A204.1 (cell line): ENCODE results near the gene ZNF462.
"Not testable (repeated sequence)": the region's sequence is repeated elsewhere in the genome, so short reads cannot be mapped to it uniquely, and the experiment has no call there.

Experiments
- FAIRE-seq: peaks from 2 replicates; lab custom pipeline; 2012; peaks lifted over from hg19 to GRCh38; lab: Jason Lieb, UNC

The ZNF462 gene

GRCh38 chr9:106862821-106863720 lies at the start of gene ZNF462:
Gene ZNF462, plus strand, starts transcription at chr9:106863166. Its CDS starts 60,218 bp downstream, at chr9:106923384.
- FAIRE-seq: no peak

GRCh38 chr9:106816524-106816923 lies 46.4 kb upstream of the ZNF462 start:
- FAIRE-seq: no peak

GRCh38 chr9:106818034-106818433 lies 44.9 kb upstream of the ZNF462 start:
- FAIRE-seq: no peak

- FAIRE-seq: no peak
These were observed 42.1 kb upstream of the ZNF462 start for GRCh38 chr9:106820866-106821265.

- no peak for FAIRE-seq
These were observed 34.9 kb upstream of the ZNF462 start for GRCh38 chr9:106828070-106828469.

- no peak for FAIRE-seq
These were observed 34.0 kb upstream of the ZNF462 start for GRCh38 chr9:106828965-106829364.

GRCh38 chr9:106829666-106830408 lies 33.1 kb upstream of the ZNF462 start:
- FAIRE-seq: no peak

GRCh38 chr9:106830527-106831150 lies 32.3 kb upstream of the ZNF462 start:
- FAIRE-seq: no peak

- no peak for FAIRE-seq
These were observed 28.1 kb upstream of the ZNF462 start for GRCh38 chr9:106834888-106835287.

- no peak for FAIRE-seq
These were observed 27.1 kb upstream of the ZNF462 start for GRCh38 chr9:106835840-106836239.

- FAIRE-seq: no peak
These were observed 19.6 kb upstream of the ZNF462 start for GRCh38 chr9:106843371-106843770.

GRCh38 chr9:106846307-106846706 lies 16.7 kb upstream of the ZNF462 start:
- FAIRE-seq: no peak

GRCh38 chr9:106846857-106847256 lies 16.1 kb upstream of the ZNF462 start:
- FAIRE-seq: no peak

- not testable (repeated sequence) for FAIRE-seq
These were observed 11.3 kb upstream of the ZNF462 start for GRCh38 chr9:106851640-106852039.

GRCh38 chr9:106857811-106858470 lies 5.0 kb upstream of the ZNF462 start:
- FAIRE-seq: no peak

GRCh38 chr9:106859957-106860720 lies 2.8 kb upstream of the ZNF462 start:
- FAIRE-seq: no peak

- no peak for FAIRE-seq
These were observed 2.0 kb upstream of the ZNF462 start for GRCh38 chr9:106860721-106861639.

GRCh38 chr9:106861640-106862109 lies 1.3 kb upstream of the ZNF462 start:
- no peak for FAIRE-seq

GRCh38 chr9:106862110-106862820 lies 701 bp upstream of the ZNF462 start:
- FAIRE-seq: no peak
